Islet precursor cell (in vitro differentiated cells): ENCODE measurements around the gene KRTAP4-16.
"Not testable (repeated sequence)": the region's sequence is repeated elsewhere in the genome, so short reads cannot be mapped to it uniquely, and the experiment has no call there.

Experiments used
- DNase-seq: peaks from one replicate; pipeline ENCODE4 v3.0.0-alpha.2; 2018

KRTAP4-16 gene

GRCh38 chr17:41118721-41119120 is 16.7 kb upstream of the KRTAP4-16 start:
- DNase-seq = no peak

- DNase-seq = not testable (repeated sequence)
Observed at GRCh38 chr17:41117846-41118386, 15.9 kb upstream of the KRTAP4-16 start, which contains the start of gene KRTAP4-11. Gene KRTAP4-11 (minus strand): TSS chr17:41118373. CDS start chr17:41118315, 58 bp downstream.

GRCh38 chr17:41116297-41116696 is 14.3 kb upstream of the KRTAP4-16 start:
- DNase-seq = no peak

- no peak for DNase-seq
Observed at GRCh38 chr17:41111151-41111885, 9.3 kb upstream of the KRTAP4-16 start.

GRCh38 chr17:41108728-41109386 is 6.8 kb upstream of the KRTAP4-16 start:
- DNase-seq = not testable (repeated sequence)

- no peak for DNase-seq
Observed at GRCh38 chr17:41107941-41108450, 6.0 kb upstream of the KRTAP4-16 start.

GRCh38 chr17:41105347-41105746 is 3.3 kb upstream of the KRTAP4-16 start, which contains the start of gene KRTAP4-9:
Gene KRTAP4-9 (plus strand): TSS chr17:41105389. CDS start chr17:41105389, 0 bp downstream.
- DNase-seq = not testable (repeated sequence)

- DNase-seq = not testable (repeated sequence)
Observed at GRCh38 chr17:41104386-41105038, 2.5 kb upstream of the KRTAP4-16 start.

- no peak for DNase-seq
Observed at GRCh38 chr17:41103896-41104295, 1.9 kb upstream of the KRTAP4-16 start.

GRCh38 chr17:41099682-41100480 is 2.1 kb downstream of the KRTAP4-16 start:
- not testable (repeated sequence) for DNase-seq

- no peak for DNase-seq
Observed at GRCh38 chr17:41098481-41098880, 3.5 kb downstream of the KRTAP4-16 start.

GRCh38 chr17:41098042-41098441 is 4.0 kb downstream of the KRTAP4-16 start, which contains the start of gene KRTAP4-8:
Gene KRTAP4-8 (minus strand): TSS chr17:41098142. CDS start chr17:41098084, 58 bp downstream.
- DNase-seq = no peak

- DNase-seq = no peak
Observed at GRCh38 chr17:41096055-41096454, 6.0 kb downstream of the KRTAP4-16 start.

GRCh38 chr17:41088760-41089352 is 13.2 kb downstream of the KRTAP4-16 start:
- not testable (repeated sequence) for DNase-seq

GRCh38 chr17:41084100-41084856 is 17.7 kb downstream of the KRTAP4-16 start, which contains the start of gene KRTAP4-7:
Gene KRTAP4-7 (plus strand): TSS chr17:41084150. CDS start chr17:41084207, 57 bp downstream.
- DNase-seq = not testable (repeated sequence)

GRCh38 chr17:41083427-41083826 is 18.6 kb downstream of the KRTAP4-16 start:
- not testable (repeated sequence) for DNase-seq

- no peak for DNase-seq
Observed at GRCh38 chr17:41082626-41083025, 19.4 kb downstream of the KRTAP4-16 start.

GRCh38 chr17:41076788-41077187 is 25.2 kb downstream of the KRTAP4-16 start:
- no peak for DNase-seq

- DNase-seq = no peak
Observed at GRCh38 chr17:41073676-41074075, 28.3 kb downstream of the KRTAP4-16 start.

GRCh38 chr17:41071606-41072360 is 30.2 kb downstream of the KRTAP4-16 start:
- no peak for DNase-seq
